UCSD-AML1 (cell line): ENCODE data around the gene ARHGEF1.
"Not testable (repeated sequence)": the region's sequence is repeated elsewhere in the genome, so short reads cannot be mapped to it uniquely, and the experiment has no call there.

Source experiments
- DNase-seq: peaks from one replicate; lab custom pipeline; 2025; ENCODE audit not compliant: unreplicated experiment; lab: John Stamatoyannopoulos, UW

ARHGEF1 gene

DNA sequence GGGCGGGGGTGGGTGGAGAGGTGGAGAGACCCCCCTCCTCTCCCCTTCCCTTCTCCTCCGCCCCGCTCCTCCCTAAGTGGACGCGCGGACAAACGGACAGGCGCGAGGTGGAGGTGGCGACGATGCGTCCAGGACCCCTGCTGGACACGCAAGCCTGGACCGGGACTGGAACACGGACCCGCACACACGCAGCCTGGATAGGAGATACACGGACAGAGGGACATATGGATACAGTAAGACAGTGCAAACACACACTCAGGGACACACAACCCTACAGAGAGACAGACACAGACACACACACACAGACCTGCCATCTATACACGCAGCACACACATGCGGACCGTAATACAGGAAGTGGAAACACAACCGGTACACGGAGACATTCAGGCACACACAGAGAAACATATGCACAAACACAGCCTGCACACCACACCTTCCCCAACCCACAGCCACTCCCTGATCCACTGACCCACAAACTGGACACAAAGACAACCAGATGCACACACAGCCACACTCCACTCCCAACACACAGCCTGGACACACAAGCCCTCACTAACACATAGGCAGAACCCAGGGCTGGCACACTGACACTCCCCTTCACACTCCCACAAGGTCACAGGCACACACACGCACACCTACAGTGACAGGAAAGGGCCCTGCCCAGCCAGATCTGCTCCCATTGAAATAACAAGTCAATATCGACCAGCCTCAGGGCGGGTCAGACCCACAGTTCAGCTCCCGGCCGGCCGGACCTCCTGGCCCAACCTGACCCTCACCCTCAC is 46.0 kb downstream of the ARHGEF1 start:
- DNase-seq: no peak

DNA sequence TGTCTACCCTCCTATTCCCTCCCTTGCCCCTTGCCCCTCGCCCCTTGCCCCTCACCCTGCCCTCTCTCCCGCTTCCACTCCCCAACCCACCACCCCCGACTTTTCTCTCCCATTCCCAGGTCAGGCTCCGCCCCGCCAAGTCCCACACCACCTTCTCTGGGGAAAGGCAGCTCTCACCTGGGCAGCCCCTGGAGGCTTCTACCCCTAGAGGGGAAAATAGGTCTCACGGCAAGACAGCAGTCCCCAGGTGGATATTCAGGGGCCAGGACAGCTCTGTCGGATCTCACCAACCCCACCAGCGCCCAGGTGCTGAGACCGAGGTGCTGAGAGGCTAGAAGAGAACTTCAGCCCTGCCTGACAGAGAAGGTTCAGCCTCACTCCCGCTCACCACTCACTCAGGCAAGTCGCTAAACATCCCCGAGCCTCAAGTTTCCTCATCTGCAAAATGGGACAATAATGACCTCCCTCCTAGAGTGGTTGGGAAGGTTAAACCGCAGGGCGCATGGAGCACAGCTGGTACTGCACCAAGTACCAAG is 46.6 kb downstream of the ARHGEF1 start:
- no peak for DNase-seq

DNA sequence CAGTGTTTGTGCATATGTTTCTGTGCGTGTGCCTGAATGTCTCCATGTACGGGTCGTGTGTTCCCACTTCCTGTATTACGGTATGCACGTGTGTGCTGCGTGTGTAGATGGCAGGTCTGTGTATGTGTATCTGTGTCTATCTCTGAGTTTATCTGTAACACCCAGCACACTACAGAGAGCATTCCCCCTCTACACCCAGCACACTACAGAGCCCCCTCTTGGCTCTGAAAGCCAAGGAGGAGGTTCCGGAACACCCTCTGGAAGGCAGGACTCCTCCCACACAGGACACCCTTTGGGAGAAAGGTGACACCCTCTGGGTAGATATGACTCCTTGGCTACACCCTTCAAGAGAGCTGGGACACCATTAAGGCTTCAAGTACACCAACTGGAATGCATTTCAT is 47.3 kb downstream of the ARHGEF1 start:
- DNase-seq: no peak

- DNase-seq: no peak
These were observed 48.1 kb downstream of the ARHGEF1 start for GRCh38 chr19:41930926-41931592.

- no peak for DNase-seq
These were observed 49.3 kb downstream of the ARHGEF1 start for GRCh38 chr19:41932259-41932719.

DNA sequence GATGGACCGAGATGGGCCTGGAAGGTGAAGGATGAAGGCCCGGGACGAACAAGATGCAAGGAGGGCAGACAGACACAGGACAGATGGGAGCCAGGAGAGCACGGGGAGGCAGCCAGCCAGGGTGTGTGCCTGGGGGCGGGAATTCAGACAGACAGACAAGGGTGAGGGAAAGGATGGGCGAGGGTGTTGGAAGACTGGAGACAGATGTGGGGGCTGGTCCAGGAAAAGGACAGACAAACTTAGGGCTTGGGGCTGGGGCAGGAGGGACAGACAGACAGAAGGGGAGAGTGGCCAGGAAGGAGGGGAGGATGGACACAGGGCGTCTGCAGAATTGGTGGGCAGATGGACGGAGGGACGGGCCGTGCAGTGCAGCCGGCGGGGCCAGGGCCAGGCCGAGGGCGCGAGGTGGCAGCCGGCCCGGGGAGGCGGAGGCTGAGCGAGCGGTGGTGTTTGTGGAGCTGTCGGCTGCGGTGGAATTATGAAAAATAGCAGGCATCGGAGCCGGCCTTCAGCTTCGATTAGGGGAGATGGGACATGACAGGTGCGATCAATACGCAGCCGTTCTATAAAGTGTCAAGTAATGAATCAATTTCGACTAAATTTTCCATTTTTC is 49.8 kb downstream of the ARHGEF1 start:
- DNase-seq: no peak

GRCh38 chr19:41933693-41934426 is 50.9 kb downstream of the ARHGEF1 start:
- no peak for DNase-seq

DNA sequence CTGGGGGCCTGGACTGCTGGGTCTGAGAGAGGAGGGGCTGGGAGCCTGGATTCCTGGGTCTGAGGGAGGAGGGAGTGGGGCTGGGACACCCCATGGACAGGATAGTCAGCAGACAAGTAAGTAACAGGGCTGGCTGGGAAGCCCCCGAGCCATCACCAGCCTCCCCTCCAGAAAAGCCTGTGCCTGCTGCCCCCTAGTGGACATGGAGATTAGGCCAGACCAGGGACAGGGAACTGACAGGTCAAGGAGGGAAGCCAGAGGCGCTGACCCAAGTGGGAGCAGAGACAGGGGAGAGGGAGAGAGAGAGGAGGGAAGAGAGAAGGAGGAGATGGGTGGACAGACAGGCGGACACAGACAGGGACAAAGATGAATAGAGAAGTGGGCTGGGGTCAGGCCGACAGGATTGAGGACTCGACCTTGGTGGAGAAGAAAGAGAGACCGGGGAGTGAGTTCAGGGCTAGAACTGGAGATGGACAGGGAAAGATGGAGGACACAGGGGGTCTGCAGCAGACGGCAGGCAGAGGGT is 51.9 kb downstream of the ARHGEF1 start:
- peak; percentile 73 for DNase-seq

DNA sequence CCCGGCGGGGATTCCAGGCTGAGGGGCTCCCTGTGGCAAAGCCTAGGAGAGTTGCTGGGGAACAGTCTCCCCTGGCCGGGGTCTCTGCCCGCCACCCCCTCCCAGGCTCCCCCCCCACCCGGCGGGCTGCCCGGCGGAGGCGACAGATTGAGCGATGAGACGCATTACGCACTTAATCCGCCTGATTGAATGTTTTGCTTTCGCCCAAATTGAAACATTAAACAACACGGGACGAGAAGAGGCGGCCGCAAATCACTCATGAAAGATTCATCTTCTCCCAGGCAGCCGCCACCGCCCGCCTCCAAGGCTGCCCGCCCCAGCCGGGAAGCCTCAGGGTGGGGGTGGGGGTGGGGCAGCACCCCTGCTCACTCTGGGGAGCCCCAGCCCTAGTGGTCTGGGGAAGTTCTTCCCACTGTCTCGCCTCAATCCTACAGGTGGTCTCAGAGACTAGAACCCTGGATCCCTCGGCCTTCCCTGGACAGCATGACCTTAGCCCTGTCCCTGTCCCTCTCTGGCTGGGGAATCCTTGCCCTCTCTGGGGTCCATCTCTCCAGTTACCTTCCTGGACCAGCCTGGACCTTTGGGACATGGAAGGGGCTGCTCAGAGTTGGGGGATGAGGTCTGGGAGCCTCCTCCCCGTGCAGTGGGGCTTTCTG is 52.9 kb downstream of the ARHGEF1 start:
- DNase-seq: no peak

GRCh38 chr19:41936416-41936850 is 53.4 kb downstream of the ARHGEF1 start:
- DNase-seq: no peak

DNA sequence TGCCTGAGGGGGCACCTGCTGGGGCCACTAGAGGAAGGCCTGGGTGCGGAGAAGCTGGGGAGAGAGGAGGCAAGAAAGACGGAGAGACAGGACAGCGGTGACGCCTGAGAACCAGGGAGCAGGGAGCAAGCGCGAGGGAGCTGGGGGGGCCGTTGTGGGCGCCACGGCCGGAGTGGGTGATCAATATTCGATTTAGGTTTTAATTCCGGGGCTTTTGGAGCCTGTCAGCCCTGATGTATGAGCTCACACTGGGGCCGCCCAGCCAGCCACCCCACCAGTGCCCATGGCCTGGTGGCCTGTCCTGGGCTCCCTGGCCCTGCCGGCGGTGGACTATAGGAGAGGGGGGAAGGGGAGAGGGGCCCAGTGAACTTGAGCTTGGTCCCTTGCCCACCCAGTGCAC is 54.0 kb downstream of the ARHGEF1 start:
- no peak for DNase-seq

- no peak for DNase-seq
These were observed 54.8 kb downstream of the ARHGEF1 start for GRCh38 chr19:41937525-41938468.

DNA sequence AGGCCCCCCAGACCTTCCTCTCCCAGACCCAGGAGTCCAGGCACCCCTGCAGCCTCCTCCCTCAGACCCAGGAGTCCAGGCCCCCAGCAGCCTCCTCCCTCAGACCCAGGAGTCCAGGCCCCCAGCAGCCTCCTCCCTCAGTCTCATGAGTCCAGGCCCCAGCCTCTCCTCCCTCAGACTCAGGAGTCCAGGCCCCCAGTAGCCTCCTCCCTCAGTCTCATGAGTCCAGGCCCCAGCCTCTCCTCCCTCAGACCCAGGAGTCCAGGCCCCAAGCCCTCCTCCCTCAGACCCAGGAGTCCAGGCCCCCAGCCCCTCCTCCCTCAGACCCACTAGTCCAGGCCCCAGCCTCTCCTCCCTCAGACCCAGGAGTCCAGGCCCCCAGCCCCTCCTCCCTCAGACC is 56.2 kb downstream of the ARHGEF1 start:
- DNase-seq: not testable (repeated sequence)

DNA sequence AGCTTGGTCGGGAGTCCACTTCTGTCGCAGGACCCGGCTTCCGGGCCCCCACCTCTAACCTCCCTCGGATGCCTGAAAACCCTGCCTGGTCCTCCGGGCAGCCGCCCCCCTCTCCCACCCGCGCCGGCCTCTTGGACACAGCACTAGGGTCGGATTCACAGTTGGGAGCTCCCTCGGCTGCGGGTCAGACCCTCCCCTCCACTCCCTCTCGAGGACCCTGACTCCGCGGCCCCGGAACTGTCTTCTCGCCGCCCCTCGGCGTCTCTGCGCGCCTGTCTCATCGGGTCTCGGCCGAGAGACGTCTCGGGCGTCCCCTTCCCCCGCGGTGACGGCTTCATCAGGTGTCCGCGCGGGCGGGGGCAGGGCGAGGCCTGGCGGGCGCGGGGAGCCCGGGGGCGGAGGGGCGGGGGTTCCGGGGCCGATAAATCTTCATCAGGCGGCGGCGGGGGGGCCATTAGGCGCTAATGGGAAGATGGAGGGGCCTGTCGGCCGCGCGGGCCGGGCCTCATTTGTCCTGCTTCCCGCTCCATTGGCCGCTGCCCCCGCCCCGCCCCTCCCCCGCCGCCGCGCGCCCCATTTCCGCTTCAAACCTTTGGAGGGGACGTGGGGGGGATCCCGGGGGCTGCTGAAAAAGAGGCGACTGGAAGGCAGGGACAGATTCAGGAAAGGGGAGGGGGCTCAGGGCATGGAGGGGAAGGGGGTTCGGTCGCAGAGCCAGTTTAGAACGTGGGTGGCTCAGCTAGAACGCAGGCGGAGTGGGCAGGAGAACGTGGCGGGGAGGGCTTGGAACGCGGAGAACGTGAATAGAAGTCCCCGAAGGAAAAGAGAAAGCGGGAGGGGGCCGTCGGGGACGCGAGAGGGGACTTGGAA is 57.1 kb downstream of the ARHGEF1 start:
- DNase-seq: no peak

GRCh38 chr19:41940731-41941409 is 57.9 kb downstream of the ARHGEF1 start:
- no peak for DNase-seq

DNA sequence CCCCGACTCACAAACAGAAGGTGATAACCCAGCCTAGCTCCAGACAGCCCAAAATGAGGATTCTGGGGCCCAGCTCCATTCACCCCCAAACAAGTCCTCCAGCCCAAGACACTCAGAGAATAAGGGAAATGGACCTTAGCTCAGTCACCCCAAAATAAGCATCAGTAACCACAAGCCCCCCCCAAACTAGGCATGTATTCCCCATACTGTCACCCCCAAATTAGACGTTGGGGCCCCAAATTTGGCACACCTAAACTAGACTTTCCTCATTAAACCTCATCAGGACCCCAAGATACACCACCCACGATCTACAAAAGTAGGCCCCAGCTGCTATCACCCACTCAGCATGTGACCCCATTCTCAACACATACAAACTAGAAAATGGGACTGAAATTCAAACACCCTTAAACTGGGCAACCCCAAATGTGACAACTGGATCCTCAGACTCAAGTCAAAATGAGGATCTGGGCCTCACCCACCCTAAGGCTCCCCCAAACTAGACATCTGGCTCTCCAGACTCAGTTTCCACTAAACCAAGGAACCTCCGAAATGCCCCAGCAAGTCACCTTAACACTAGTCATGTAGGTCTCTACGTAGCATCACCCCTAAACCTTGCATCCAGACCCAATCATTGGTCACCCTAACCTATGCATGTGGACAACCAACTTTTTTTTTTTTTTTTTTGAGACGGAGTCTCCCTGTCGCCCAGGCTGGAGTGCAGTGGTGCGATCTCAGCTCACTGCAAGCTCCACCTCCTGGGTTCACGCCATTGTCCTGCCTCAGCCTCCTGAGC is 58.6 kb downstream of the ARHGEF1 start:
- no peak for DNase-seq

- no peak for DNase-seq
These were observed 61.4 kb downstream of the ARHGEF1 start for GRCh38 chr19:41944336-41944735.
